Hepatocyte (in vitro differentiated cells): ENCODE results near the gene IFNL2.

ENCODE experiments used
- CTCF ChIP-seq: fragments of 200-600 bp; sonication (generic); IDR thresholded peaks from 2 replicates; pipeline ENCODE4 v1.5.1; 2016; ENCODE audit warnings: antibody characterized with exemption, mild to moderate bottlenecking; ENCODE audit not compliant: poor library complexity
- EZH2 ChIP-seq: fragments of 200-600 bp; sonication (generic); IDR thresholded peaks from 2 replicates; pipeline ENCODE4 v1.6.1; 2016; ENCODE audit warnings: antibody characterized with exemption, mild to moderate bottlenecking, borderline replicate concordance
- EZH2phosphoT487 ChIP-seq: fragments of 200-600 bp; sonication (generic); IDR thresholded peaks from one replicate; pipeline ENCODE4 v1.6.1; 2018; ENCODE audit warnings: antibody characterized with exemption, mild to moderate bottlenecking, low read depth, moderate library complexity; ENCODE audit not compliant: unreplicated experiment, severe bottlenecking

- TF ChIP-seq CTCF: no peak
- TF ChIP-seq EZH2: no peak
- TF ChIP-seq EZH2phosphoT487: no peak
These were observed 35.5 kb upstream of the IFNL2 start for GRCh38 chr19:39232708-39233107.
